ENCODE measurements around the gene MTHFD1L.

Gene MTHFD1L

GRCh38 chr6:151001387-151002056 is 136.0 kb downstream of the MTHFD1L start:
- H3K27ac ChIP-seq: no peak overlapping the region
- TF ChIP-seq, protein P1, sequence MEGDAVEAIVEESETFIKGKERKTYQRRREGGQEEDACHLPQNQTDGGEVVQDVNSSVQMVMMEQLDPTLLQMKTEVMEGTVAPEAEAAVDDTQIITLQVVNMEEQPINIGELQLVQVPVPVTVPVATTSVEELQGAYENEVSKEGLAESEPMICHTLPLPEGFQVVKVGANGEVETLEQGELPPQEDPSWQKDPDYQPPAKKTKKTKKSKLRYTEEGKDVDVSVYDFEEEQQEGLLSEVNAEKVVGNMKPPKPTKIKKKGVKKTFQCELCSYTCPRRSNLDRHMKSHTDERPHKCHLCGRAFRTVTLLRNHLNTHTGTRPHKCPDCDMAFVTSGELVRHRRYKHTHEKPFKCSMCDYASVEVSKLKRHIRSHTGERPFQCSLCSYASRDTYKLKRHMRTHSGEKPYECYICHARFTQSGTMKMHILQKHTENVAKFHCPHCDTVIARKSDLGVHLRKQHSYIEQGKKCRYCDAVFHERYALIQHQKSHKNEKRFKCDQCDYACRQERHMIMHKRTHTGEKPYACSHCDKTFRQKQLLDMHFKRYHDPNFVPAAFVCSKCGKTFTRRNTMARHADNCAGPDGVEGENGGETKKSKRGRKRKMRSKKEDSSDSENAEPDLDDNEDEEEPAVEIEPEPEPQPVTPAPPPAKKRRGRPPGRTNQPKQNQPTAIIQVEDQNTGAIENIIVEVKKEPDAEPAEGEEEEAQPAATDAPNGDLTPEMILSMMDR (conservative IDR thresholded peaks at IDR 0.05): no peak
- no peak for TF ChIP-seq ZFX (IDR thresholded peaks at IDR 0.05)

DNA sequence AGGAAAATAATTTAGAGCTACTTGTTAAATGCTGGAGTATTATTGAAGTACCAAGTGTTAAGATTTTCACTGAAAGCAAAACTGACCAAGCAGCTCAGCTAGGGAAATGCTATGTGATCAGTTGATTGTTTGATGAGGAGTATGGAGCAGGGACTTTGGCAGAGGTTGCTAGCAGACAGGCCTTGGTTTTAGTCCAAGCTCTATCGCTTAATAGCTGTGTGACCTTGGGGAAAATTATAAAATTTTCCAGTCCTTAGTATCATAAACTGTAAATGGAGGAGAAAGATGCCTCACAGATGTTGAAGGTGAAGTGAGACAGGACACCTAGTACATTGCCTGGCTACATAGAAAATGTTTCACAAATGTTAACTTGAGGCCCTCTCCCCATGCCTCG is 136.6 kb downstream of the MTHFD1L start:
- no peak overlapping the region for H3K27ac ChIP-seq
- no peak for TF ChIP-seq ZFX (IDR thresholded peaks at IDR 0.05)
- TF ChIP-seq, protein P1 (conservative IDR thresholded peaks at IDR 0.05): no peak

- no peak overlapping the region for H3K27ac ChIP-seq
- TF ChIP-seq ZFX (IDR thresholded peaks at IDR 0.05): no peak
- TF ChIP-seq, protein P1 (conservative IDR thresholded peaks at IDR 0.05): no peak
These were observed 137.0 kb downstream of the MTHFD1L start for GRCh38 chr6:151002491-151002935.

GRCh38 chr6:151004383-151005024 is 139.0 kb downstream of the MTHFD1L start:
- peak overlapping the region; percentile 59 for H3K27ac ChIP-seq
- TF ChIP-seq, protein P1 (conservative IDR thresholded peaks at IDR 0.05): no peak
- no peak for TF ChIP-seq ZFX (IDR thresholded peaks at IDR 0.05)

GRCh38 chr6:151005164-151005563 is 139.7 kb downstream of the MTHFD1L start:
- H3K27ac ChIP-seq: no peak overlapping the region
- TF ChIP-seq, protein P1 (conservative IDR thresholded peaks at IDR 0.05): no peak
- TF ChIP-seq ZFX (IDR thresholded peaks at IDR 0.05): no peak

GRCh38 chr6:151005896-151006632 is 140.6 kb downstream of the MTHFD1L start:
- TF ChIP-seq ZFX (IDR thresholded peaks at IDR 0.05): no peak
- TF ChIP-seq, protein P1 (conservative IDR thresholded peaks at IDR 0.05): no peak
- no peak overlapping the region for H3K27ac ChIP-seq

- no peak for TF ChIP-seq ZFX (IDR thresholded peaks at IDR 0.05)
- TF ChIP-seq, protein P1 (conservative IDR thresholded peaks at IDR 0.05): no peak
- H3K27ac ChIP-seq: no peak overlapping the region
These were observed 141.6 kb downstream of the MTHFD1L start for GRCh38 chr6:151007076-151007475.

Data from C4-2B (cell line).